SK-N-MC (cell line): ENCODE data around the gene MPRIP.

ENCODE experiments used
- DNase-seq: peaks from one replicate; pipeline ENCODE4 v3.0.0-alpha.2; 2011; ENCODE audit warnings: low read depth, low spot score
- H3K27ac ChIP-seq: fragments of 200-600 bp; sonication (generic); 2 replicates; pipeline ENCODE4 v1.5.1; 2016; ENCODE audit warnings: mixed run types
- H3K36me3 ChIP-seq: fragments of 200-600 bp; sonication (generic); 2 replicates; pipeline ENCODE4 v1.6.1; 2017; ENCODE audit warnings: antibody characterized with exemption, low read length, mixed read lengths; ENCODE audit not compliant: insufficient read depth
- H3K4me3 ChIP-seq: fragments of 200-600 bp; sonication (generic); 2 replicates; pipeline ENCODE4 v1.5.1; 2016
- H3K9ac ChIP-seq: fragments of 200-600 bp; sonication (generic); 2 replicates; pipeline ENCODE4 v1.8.0; 2017; ENCODE audit warnings: mixed run types, mixed read lengths; ENCODE audit not compliant: insufficient read length
- H3K9me3 ChIP-seq: fragments of 200-600 bp; sonication (generic); 2 replicates; pipeline ENCODE4 v1.6.1; 2017; ENCODE audit warnings: low read depth, mild to moderate bottlenecking, antibody characterized with exemption, low read length, moderate library complexity, mixed read lengths
- EZH2 ChIP-seq: fragments of 200-600 bp; sonication (generic); IDR thresholded peaks from one replicate; pipeline ENCODE4 v1.6.1; 2017; ENCODE audit warnings: antibody characterized with exemption
- FOXP2 ChIP-seq: optimal IDR thresholded peaks from 2 replicates; pipeline ENCODE3; 2011; ENCODE audit warnings: mild to moderate bottlenecking, moderate library complexity; ENCODE audit not compliant: insufficient read depth; ENCODE audit errors: extremely low read length, control extremely low read depth
- POLR2AphosphoS5 ChIP-seq: IDR thresholded peaks from 2 replicates; pipeline ENCODE4 v1.6.1; 2012; ENCODE audit warnings: mild to moderate bottlenecking, low read depth, low read length, borderline replicate concordance

Gene MPRIP

DNA sequence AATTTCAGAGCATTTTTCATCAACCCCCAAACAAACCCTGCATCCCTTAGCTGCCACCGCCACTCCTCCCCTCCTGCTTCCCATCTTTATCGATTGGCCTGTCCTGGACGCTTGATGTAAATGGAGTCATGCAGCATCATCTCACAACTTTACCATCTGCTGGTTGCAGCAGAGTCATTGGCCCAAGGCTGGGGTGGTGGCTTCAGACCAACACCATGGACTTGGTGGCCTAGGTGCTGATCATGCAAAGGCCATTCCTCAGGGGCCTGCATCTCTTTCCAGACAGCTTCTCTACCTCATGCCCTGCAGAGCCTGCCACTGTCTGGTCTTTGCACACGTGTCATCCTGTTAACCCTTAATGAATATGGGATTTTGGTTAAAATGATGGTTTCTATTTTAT is 73.4 kb downstream of the MPRIP start:
- TF ChIP-seq EZH2 (no peak), POLR2AphosphoS5 (no peak), FOXP2 (no peak)
- Histone ChIP-seq H3K4me3 (no peak overlapping the region), H3K9ac (no peak overlapping the region), H3K9me3 (no peaks in the 10 kb centered on the region), H3K36me3 (no peaks in the 10 kb centered on the region), H3K27ac (no peak overlapping the region)
- DNase-seq: no peak

DNA sequence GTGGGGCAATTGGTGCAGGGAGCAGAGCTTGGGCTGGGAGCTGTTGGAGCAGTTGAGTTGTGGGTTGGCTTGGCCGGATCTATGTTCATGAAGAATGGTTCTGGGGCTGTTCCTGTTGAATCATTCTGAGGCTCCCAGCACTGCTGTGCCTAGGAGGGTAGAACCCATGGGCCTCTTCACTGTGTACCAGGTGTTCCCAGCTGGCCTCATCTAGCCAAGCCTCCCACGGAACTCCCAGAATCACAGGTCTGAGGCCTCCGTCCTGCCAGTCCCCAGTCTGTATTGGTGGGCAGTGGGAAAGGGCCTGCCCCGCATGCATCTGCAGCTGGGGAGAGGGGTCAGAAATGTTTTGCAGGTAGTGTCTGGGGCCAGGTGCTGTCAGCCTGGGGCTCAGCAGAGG is 74.1 kb downstream of the MPRIP start:
- TF ChIP-seq FOXP2 (no peak), EZH2 (no peak), POLR2AphosphoS5 (no peak)
- DNase-seq: no peak
- H3K9me3 ChIP-seq: no peaks in the 10 kb centered on the region
- no peak overlapping the region for H3K9ac ChIP-seq
- no peak overlapping the region for H3K4me3 ChIP-seq
- no peak overlapping the region for H3K27ac ChIP-seq
- H3K36me3 ChIP-seq: no peaks in the 10 kb centered on the region

DNA sequence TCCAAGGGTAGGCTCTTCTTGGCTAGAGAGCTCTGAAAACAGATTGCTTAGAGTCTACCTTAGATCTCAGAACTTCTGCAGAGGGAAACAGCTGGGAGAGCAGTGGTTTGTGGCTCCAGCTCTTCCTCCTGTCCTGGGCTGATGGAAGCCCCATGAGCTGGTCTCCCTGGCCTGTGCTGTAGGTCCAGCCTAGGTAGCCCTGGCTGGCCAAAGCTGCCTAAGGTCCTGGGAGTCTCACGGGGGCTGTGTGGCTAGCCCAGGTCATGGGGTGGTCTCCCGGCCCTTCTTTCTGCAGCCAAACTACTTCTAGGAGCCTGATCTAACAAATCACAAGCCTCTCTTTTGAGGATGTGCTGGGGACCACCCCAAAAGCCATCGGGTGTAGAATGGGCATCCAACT is 75.7 kb downstream of the MPRIP start:
- H3K36me3 ChIP-seq: no peaks in the 10 kb centered on the region
- no peak for DNase-seq
- H3K4me3 ChIP-seq: no peak overlapping the region
- no peak for TF ChIP-seq EZH2
- no peak for TF ChIP-seq FOXP2
- H3K9me3 ChIP-seq: no peaks in the 10 kb centered on the region
- H3K9ac ChIP-seq: no peak overlapping the region
- no peak overlapping the region for H3K27ac ChIP-seq

DNA sequence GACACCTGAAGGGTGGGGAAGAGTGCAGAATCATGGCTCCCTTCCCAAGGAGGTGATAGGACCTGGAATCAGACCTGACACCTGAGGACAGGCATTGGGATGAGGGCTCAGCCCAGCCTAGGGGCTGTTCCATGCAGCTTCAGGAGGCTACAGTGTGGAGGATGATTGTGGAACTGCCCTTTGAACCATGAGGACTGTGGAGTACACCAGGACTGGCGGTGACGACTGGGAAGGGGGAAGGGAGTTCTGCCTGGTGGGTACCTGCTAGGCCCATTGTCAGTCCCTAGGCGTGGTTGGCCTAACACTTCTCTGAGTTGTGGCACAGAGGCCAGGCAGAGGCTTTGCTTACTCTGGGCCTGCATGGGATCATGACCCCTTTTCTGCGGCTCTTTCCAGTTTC is 76.1 kb downstream of the MPRIP start:
- H3K27ac ChIP-seq: no peak overlapping the region
- no peak overlapping the region for H3K4me3 ChIP-seq
- no peaks in the 10 kb centered on the region for H3K9me3 ChIP-seq
- no peak overlapping the region for H3K9ac ChIP-seq
- no peak for DNase-seq
- H3K36me3 ChIP-seq: no peaks in the 10 kb centered on the region
- TF ChIP-seq FOXP2 (no peak), EZH2 (no peak), POLR2AphosphoS5 (no peak)

DNA sequence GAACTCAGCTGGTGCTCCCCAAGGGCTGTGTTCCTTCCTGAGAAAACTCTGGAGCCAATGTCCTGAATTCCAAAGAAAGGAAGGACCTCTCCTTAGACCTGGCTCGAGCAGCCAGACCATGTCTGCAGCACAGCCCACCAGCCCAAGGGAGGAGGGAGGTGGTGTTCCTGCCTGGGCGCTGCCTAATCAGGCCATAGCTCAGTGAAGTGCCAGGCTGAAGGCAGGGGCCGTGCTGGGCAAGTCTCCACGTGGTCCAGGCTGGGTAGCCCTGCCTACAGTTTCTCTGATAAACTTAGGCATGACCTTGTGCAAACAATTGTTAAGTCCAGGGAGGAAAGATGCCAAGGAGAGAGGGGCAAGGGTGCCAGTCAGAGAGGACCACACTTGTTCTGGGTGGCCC is 76.8 kb downstream of the MPRIP start:
- Histone ChIP-seq H3K9me3 (no peaks in the 10 kb centered on the region), H3K4me3 (no peak overlapping the region), H3K27ac (no peak overlapping the region), H3K36me3 (no peaks in the 10 kb centered on the region), H3K9ac (no peak overlapping the region)
- no peak for DNase-seq
- TF ChIP-seq EZH2 (no peak), POLR2AphosphoS5 (no peak)

DNA sequence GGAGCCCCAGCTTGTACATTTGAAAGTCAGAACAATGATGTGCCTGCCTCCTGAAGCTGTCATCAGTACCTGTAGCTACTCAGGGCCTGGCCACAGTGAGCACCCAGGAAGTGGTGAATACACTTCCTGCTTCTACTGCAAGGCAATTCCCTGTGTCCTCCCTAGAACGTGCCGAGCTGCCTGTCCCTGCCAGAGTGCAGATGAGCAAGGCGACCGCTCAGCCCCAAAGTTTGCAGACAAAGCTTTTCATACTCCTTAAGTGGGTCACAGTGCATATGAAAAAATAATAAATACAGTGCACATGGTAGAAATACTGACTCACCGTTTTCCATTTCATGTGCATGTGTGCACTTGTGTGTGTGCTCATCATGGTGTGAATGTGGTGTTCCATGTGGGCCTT is 77.3 kb downstream of the MPRIP start:
- DNase-seq: no peak
- no peak overlapping the region for H3K9ac ChIP-seq
- H3K27ac ChIP-seq: no peak overlapping the region
- TF ChIP-seq EZH2: no peak
- TF ChIP-seq FOXP2: no peak
- TF ChIP-seq POLR2AphosphoS5: no peak
- no peak overlapping the region for H3K4me3 ChIP-seq
- no peaks in the 10 kb centered on the region for H3K9me3 ChIP-seq
- no peaks in the 10 kb centered on the region for H3K36me3 ChIP-seq

DNA sequence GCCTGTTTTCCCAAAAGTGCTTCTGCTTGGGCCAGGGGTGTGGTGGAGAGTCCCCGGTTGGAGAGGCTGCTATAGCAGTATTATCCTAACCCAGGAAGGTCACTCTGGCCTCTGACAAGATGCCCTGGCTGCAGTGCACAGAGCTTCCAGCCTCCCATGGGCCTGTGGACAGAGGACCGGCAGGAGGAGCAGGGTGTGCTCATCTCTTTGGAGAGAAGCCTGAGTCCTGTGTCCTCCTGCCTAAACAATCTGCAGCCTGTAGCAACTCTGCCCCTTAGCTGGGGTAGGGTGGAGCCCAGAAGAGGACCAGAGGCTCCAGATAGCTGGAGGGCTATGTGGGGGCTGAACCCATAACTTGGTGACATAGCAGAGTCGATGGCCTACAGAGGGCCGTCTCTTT is 78.0 kb downstream of the MPRIP start:
- Histone ChIP-seq H3K36me3 (no peaks in the 10 kb centered on the region), H3K9me3 (no peaks in the 10 kb centered on the region), H3K27ac (no peak overlapping the region), H3K4me3 (no peak overlapping the region), H3K9ac (no peak overlapping the region)
- no peak for DNase-seq
- TF ChIP-seq FOXP2: no peak
- no peak for TF ChIP-seq POLR2AphosphoS5
- TF ChIP-seq EZH2: no peak

DNA sequence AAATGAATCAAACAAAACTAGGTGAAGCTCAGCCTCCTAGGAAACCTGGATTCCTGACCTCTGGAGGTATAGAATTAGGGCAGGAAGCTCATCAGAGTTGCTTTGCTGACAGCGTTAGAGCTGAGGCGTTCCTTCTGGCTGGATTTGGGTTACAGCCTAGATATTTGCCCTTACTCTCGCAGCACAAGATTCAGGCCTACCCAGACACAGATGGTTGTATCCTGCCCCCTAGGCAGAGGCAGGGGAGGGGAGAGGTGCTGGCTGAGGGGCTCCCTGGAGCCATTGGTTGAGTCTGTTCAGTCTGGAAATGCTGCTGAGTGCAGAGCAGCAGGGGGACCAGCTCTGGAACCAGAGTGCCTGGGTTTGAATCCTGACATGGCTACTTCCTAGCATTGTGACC is 78.4 kb downstream of the MPRIP start:
- no peaks in the 10 kb centered on the region for H3K36me3 ChIP-seq
- no peak overlapping the region for H3K4me3 ChIP-seq
- TF ChIP-seq FOXP2: no peak
- no peak for TF ChIP-seq EZH2
- TF ChIP-seq POLR2AphosphoS5: no peak
- no peak overlapping the region for H3K9ac ChIP-seq
- DNase-seq: no peak
- no peak overlapping the region for H3K27ac ChIP-seq
- H3K9me3 ChIP-seq: no peaks in the 10 kb centered on the region

DNA sequence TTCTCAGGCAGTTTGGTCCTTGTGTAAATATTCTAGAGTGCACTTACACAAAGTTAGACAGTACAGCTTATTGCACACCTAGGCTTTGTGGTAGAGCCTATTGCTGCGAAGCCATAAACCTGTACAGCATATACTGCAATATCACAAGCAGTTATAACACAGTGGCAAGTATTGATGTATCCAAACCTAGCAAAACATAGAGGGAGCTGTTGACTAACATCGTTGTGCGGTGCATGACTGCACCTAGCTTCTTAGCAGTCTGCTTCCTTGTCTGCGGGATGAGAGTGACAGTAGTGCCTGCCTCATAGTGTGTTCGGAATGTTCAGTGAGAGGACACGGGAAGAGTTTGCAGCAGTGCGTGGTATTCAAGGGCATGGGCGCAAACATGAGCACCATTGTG is 78.9 kb downstream of the MPRIP start:
- H3K9ac ChIP-seq: no peak overlapping the region
- no peak overlapping the region for H3K27ac ChIP-seq
- no peaks in the 10 kb centered on the region for H3K9me3 ChIP-seq
- H3K36me3 ChIP-seq: no peaks in the 10 kb centered on the region
- H3K4me3 ChIP-seq: no peak overlapping the region
- no peak for DNase-seq
- TF ChIP-seq FOXP2: no peak
